ENCODE data around the gene JARID2.

The JARID2 gene

DNA sequence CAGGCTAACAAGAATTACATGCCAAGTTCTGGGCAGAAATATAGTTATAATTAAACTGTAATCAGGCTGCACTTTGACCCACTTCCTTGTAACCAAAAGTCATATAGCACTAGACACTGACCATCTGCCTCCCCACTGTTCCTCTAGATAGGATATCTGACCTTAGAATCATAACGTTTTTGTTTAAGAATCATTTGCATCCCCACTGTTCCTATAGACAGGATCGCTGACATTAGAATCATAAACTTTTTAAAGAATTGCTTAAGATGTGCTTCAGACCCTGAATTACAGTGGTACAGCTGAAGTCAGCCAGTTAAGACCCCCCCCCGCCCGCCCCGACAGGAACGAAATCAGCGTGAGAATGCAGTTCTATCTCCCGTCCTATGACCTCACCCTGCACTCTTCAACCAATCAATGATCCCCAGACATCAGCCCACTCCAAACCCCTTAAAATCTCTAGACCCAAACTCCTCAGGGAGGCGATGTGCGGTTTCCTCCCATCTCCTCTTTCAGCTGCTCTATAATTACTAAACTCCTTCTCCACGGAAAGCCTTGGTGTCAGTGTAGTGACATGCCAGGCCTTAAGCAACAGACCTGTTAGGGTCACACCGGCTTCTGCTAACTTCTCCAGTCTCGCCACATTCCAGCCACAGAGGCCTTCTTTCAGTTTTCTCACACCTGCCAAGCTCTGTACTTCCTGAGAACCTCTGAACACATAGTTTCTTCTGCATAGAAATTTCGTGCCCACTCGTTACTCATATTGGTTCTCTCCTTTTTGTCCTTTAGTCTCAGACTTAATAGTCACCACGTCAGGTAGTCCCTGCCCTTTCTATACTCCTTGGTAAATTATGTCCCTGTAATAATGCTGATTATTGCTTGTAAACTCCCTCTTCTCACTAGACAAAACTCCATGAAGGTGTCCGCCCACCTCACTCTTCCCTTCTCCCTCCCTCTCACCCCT, 323.4 kb downstream of the JARID2 start:
- DNase-seq (ENCODE audit: low read depth in 2 of 2) = no peak

DNA sequence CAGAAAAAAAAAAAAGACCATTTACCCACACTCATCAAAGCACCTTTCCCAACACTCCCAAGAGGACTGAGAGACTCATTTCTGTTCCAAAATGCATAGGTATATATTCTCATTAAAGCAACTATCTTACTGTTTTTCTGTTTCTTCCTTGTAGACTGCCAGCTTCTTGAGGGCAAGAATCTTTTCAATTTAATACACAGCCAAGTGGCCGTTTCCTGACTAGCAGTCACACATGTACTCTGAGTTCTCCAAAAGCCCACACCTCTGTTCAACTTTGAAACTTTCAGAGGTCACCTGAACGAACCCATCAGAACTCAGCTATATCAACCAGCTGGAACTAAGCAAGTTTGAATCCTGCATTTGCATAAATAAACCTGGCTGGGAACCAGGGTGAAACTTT, 324.3 kb downstream of the JARID2 start:
- DNase-seq (ENCODE audit: low read depth in 2 of 2) = no peak
